DMS79 treated with DMSO at 0.1 percent for 48 hours (cell line): ENCODE measurements around the gene MAP3K12.
"Not testable (repeated sequence)": the region's sequence is repeated elsewhere in the genome, so short reads cannot be mapped to it uniquely, and the experiment has no call there.

Experiments
- DNase-seq: peaks from one replicate; lab custom pipeline; 2025; lab: John Stamatoyannopoulos, UW

The MAP3K12 gene

GRCh38 chr12:53489242-53489864 lies 9.9 kb downstream of the MAP3K12 start:
- DNase-seq, result no peak

- no peak for DNase-seq
Observed at GRCh38 chr12:53486736-53487487, 12.3 kb downstream of the MAP3K12 start.

- DNase-seq, result no peak
Observed at GRCh38 chr12:53485955-53486735, 13.1 kb downstream of the MAP3K12 start.

GRCh38 chr12:53484686-53485575 lies 14.3 kb downstream of the MAP3K12 start:
- no peak for DNase-seq

- no peak for DNase-seq
Observed at GRCh38 chr12:53483979-53484377, 15.3 kb downstream of the MAP3K12 start.

- no peak for DNase-seq
Observed at GRCh38 chr12:53483225-53483978, 15.9 kb downstream of the MAP3K12 start.

- DNase-seq, result no peak
Observed at GRCh38 chr12:53482626-53483168, 16.6 kb downstream of the MAP3K12 start.

- DNase-seq, result no peak
Observed at GRCh38 chr12:53481939-53482586, 17.2 kb downstream of the MAP3K12 start.

GRCh38 chr12:53481458-53481857 lies 17.8 kb downstream of the MAP3K12 start:
- DNase-seq, result not testable (repeated sequence)

- DNase-seq, result no peak
Observed at GRCh38 chr12:53480491-53481442, 18.5 kb downstream of the MAP3K12 start.

- DNase-seq, result no peak
Observed at GRCh38 chr12:53479331-53479730, 19.9 kb downstream of the MAP3K12 start.

- DNase-seq, result no peak
Observed at GRCh38 chr12:53478865-53479264, 20.4 kb downstream of the MAP3K12 start.

GRCh38 chr12:53476769-53477209 lies 22.5 kb downstream of the MAP3K12 start:
- no peak for DNase-seq

- no peak for DNase-seq
Observed at GRCh38 chr12:53474819-53475218, 24.4 kb downstream of the MAP3K12 start.

GRCh38 chr12:53474077-53474476 lies 25.2 kb downstream of the MAP3K12 start:
- DNase-seq, result no peak

GRCh38 chr12:53472056-53472582 lies 27.1 kb downstream of the MAP3K12 start:
- DNase-seq, result no peak

GRCh38 chr12:53468282-53468681 lies 31.0 kb downstream of the MAP3K12 start:
- DNase-seq, result no peak

GRCh38 chr12:53467880-53468279 lies 31.4 kb downstream of the MAP3K12 start:
- no peak for DNase-seq

GRCh38 chr12:53467082-53467481 lies 32.2 kb downstream of the MAP3K12 start:
- no peak for DNase-seq
